GM18861 (cell line): Measurements from ENCODE around the gene PRKAR2B.

Experiments
- ATAC-seq: cut with Tn5 transposase; IDR thresholded peaks from one replicate; pipeline ENCODE4 v1.9.1; 2021; ENCODE audit not compliant: unreplicated experiment

PRKAR2B gene

GRCh38 chr7:107173691-107174406 is 129.3 kb downstream of the PRKAR2B start:
- ATAC-seq: peak; percentile 50

- ATAC-seq: no peak
These were observed 135.0 kb downstream of the PRKAR2B start for GRCh38 chr7:107179326-107180164.

GRCh38 chr7:107180378-107180777 is 135.9 kb downstream of the PRKAR2B start:
- ATAC-seq: no peak

- ATAC-seq: no peak
These were observed 136.7 kb downstream of the PRKAR2B start for GRCh38 chr7:107181172-107181571.

- no peak for ATAC-seq
These were observed 141.2 kb downstream of the PRKAR2B start for GRCh38 chr7:107185716-107186115.

GRCh38 chr7:107186240-107186639 is 141.7 kb downstream of the PRKAR2B start:
- no peak for ATAC-seq

GRCh38 chr7:107187774-107188173 is 143.3 kb downstream of the PRKAR2B start:
- ATAC-seq: no peak

- no peak for ATAC-seq
These were observed 145.6 kb downstream of the PRKAR2B start for GRCh38 chr7:107190090-107190489.

- no peak for ATAC-seq
These were observed 149.5 kb downstream of the PRKAR2B start for GRCh38 chr7:107194052-107194451.

GRCh38 chr7:107196834-107197610 is 152.5 kb downstream of the PRKAR2B start:
- ATAC-seq: no peak

GRCh38 chr7:107201795-107202450 is 157.4 kb downstream of the PRKAR2B start:
- no peak for ATAC-seq

GRCh38 chr7:107203607-107204006 is 159.1 kb downstream of the PRKAR2B start:
- ATAC-seq: no peak

- no peak for ATAC-seq
These were observed 161.6 kb downstream of the PRKAR2B start for GRCh38 chr7:107206136-107206535.

- no peak for ATAC-seq
These were observed 162.2 kb downstream of the PRKAR2B start for GRCh38 chr7:107206706-107207105.

GRCh38 chr7:107207459-107207858 is 163.0 kb downstream of the PRKAR2B start:
- no peak for ATAC-seq

GRCh38 chr7:107208024-107208521 is 163.6 kb downstream of the PRKAR2B start:
- ATAC-seq: no peak

GRCh38 chr7:107208563-107208962 is 164.1 kb downstream of the PRKAR2B start:
- no peak for ATAC-seq

GRCh38 chr7:107209565-107209964 is 165.1 kb downstream of the PRKAR2B start:
- no peak for ATAC-seq

- ATAC-seq: no peak
These were observed 165.9 kb downstream of the PRKAR2B start for GRCh38 chr7:107210400-107210799.
